B cell (primary cell): ENCODE results near the gene NEMP1.

Experiments
- EZH2 ChIP-seq: IDR thresholded peaks from 2 replicates; pipeline ENCODE4 v1.6.1; 2012; ENCODE audit warnings: borderline replicate concordance, low read depth, mild to moderate bottlenecking, moderate library complexity, low read length; ENCODE audit not compliant: insufficient read depth, poor library complexity, severe bottlenecking
- TF ChIP-seq, protein P1 (sequence below): fragments of 200-600 bp; IDR thresholded peaks from one replicate; pipeline ENCODE4 v1.8.0; 2022; ENCODE audit warnings: antibody characterized with exemption, mild to moderate bottlenecking

- TF ChIP-seq, protein P1, sequence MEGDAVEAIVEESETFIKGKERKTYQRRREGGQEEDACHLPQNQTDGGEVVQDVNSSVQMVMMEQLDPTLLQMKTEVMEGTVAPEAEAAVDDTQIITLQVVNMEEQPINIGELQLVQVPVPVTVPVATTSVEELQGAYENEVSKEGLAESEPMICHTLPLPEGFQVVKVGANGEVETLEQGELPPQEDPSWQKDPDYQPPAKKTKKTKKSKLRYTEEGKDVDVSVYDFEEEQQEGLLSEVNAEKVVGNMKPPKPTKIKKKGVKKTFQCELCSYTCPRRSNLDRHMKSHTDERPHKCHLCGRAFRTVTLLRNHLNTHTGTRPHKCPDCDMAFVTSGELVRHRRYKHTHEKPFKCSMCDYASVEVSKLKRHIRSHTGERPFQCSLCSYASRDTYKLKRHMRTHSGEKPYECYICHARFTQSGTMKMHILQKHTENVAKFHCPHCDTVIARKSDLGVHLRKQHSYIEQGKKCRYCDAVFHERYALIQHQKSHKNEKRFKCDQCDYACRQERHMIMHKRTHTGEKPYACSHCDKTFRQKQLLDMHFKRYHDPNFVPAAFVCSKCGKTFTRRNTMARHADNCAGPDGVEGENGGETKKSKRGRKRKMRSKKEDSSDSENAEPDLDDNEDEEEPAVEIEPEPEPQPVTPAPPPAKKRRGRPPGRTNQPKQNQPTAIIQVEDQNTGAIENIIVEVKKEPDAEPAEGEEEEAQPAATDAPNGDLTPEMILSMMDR, result no peak
- TF ChIP-seq EZH2, result no peak
These were observed 41.3 kb downstream of the NEMP1 start for GRCh38 chr12:57037264-57037663.
